Neural crest cell (in vitro differentiated cells): ENCODE results near the gene CUX1. TPM values are rescaled to one million over a fixed set of nuclear protein-coding genes. Genes with fewer than 3 reads are reported as not detected.
A peak's percentile ranks its signal among the peaks of the same experiment; 100 is the strongest.

Experiments used
- DNase-seq: peaks from one replicate; pipeline ENCODE4 v3.0.0; 2021; ENCODE audit warnings: low read depth, mixed read lengths, low spot score
- H3K27ac Mint-ChIP-seq: one replicate; pipeline ENCODE4 v1.8.0; 2021; ENCODE audit warnings: mild to moderate bottlenecking, mixed read lengths; ENCODE audit not compliant: unreplicated experiment
- H3K27me3 Mint-ChIP-seq: 2 replicates; pipeline ENCODE4 v1.8.0; 2021; ENCODE audit warnings: low read depth, mild to moderate bottlenecking, mixed read lengths
- H3K36me3 Mint-ChIP-seq: 2 replicates; pipeline ENCODE4 v1.8.0; 2021; ENCODE audit warnings: low read depth, mild to moderate bottlenecking, mixed read lengths
- H3K4me1 Mint-ChIP-seq: 2 replicates; pipeline ENCODE4 v1.8.0; 2021; ENCODE audit warnings: mixed read lengths
- H3K4me3 Mint-ChIP-seq: one replicate; pipeline ENCODE4 v1.8.0; 2021; ENCODE audit warnings: mild to moderate bottlenecking, mixed read lengths
- H3K9me3 Mint-ChIP-seq: 2 replicates; pipeline ENCODE4 v1.8.0; 2021; ENCODE audit warnings: mixed read lengths
- CTCF ChIP-seq: fragments of 200-600 bp; sonication (generic); conservative IDR thresholded peaks from 2 replicates; pipeline ENCODE4 v1.5.0; 2021; ENCODE audit warnings: antibody characterized with exemption, mild to moderate bottlenecking
- total RNA-seq: library from RNA; stranded (reverse); gene quantifications from 2 replicates; pipeline ENCODE4 v1.2.1, GENCODE V29; 2021

CUX1 gene
- total RNA-seq, 1 donor from 2014 or later, result 60.0 TPM

DNA sequence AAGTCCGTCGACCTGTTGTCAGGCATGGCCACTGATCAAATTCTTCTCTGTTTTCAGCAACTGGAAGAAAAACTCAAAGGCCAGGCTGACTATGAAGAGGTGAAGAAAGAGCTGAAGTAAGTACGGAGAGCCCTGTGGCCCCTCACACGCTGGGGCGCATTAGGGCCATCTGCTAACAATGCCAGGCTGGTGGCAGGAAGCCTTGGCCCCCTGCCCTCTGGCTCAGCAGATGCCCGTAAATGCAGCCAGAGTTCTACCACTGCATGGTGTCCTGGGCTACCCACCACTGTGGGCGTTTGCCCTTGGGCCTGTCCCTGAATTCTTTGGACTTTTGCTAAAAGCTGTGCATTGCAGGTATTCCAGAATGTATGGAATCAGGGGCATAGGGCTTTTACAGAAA is 372.3 kb downstream of the CUX1 start:
- Mint-ChIP-seq H3K27me3 (no peaks in the 10 kb centered on the region), H3K27ac (peak overlapping the region; percentile 67), H3K36me3 (peaks cover 5% of the 10 kb centered on the region), H3K4me3 (no peak overlapping the region), H3K4me1 (peaks cover 7% of the 10 kb centered on the region), H3K9me3 (no peaks in the 10 kb centered on the region)
- TF ChIP-seq CTCF, result no peak
- no peak for DNase-seq

GRCh38 chr7:102190776-102191350 is 373.4 kb downstream of the CUX1 start:
- no peak for DNase-seq
- H3K27ac Mint-ChIP-seq, result no peak overlapping the region
- peaks cover 7% of the 10 kb centered on the region for H3K4me1 Mint-ChIP-seq
- TF ChIP-seq CTCF, result no peak
- no peak overlapping the region for H3K4me3 Mint-ChIP-seq
- H3K27me3 Mint-ChIP-seq, result no peaks in the 10 kb centered on the region
- no peaks in the 10 kb centered on the region for H3K9me3 Mint-ChIP-seq
- H3K36me3 Mint-ChIP-seq, result peaks cover 5% of the 10 kb centered on the region

DNA sequence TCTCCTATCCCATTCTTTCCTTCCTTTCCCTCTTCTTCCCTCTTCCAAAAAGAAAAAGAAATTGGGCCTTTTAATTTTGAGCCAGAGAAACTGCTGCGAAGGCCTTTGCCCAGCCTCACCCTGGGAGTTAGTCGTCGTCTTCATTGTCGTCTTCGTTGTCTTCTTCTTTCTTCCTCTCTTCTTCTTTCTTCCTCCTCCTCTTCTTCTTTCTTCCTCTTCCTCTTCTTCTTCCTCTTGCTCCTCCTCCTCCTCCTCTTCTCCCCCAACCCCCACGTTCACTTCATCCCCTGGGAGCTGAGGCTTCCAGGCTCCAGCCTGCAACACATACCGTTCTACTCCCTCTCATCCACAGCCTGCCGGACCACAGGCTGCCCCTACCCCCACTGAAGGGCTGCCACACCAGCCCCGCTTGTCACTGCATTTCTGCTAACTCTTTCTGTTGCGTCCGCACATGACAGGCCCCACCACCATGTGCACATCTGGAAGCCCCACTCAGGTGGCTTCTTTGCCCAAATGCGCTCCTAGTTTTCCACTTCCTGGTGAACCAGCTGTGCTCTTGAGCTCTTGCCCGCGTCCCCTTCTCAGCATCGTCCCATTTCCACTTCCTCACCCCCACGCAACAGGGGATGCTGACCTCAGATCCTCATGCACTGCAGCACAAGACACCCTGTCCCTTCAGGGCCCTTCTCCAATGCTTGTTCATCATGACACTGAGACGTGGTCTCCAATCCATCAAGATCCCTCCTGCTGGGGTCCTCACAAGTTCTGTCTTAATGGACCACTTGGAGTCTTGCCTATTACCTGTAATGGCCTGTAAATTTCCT is 374.3 kb downstream of the CUX1 start:
- no peaks in the 10 kb centered on the region for H3K27me3 Mint-ChIP-seq
- H3K27ac Mint-ChIP-seq, result peak overlapping the region; percentile 73
- TF ChIP-seq CTCF, result no peak
- peaks cover 6% of the 10 kb centered on the region for H3K36me3 Mint-ChIP-seq
- peaks cover 7% of the 10 kb centered on the region for H3K4me1 Mint-ChIP-seq
- DNase-seq, result no peak
- H3K4me3 Mint-ChIP-seq, result no peak overlapping the region
- no peaks in the 10 kb centered on the region for H3K9me3 Mint-ChIP-seq

- no peak for DNase-seq
- Mint-ChIP-seq H3K27me3 (no peaks in the 10 kb centered on the region), H3K36me3 (peaks cover 10% of the 10 kb centered on the region), H3K4me3 (no peak overlapping the region), H3K4me1 (peaks cover 7% of the 10 kb centered on the region), H3K9me3 (no peaks in the 10 kb centered on the region), H3K27ac (no peak overlapping the region)
- TF ChIP-seq CTCF, result no peak
These were observed 375.4 kb downstream of the CUX1 start for GRCh38 chr7:102192790-102193189.

DNA sequence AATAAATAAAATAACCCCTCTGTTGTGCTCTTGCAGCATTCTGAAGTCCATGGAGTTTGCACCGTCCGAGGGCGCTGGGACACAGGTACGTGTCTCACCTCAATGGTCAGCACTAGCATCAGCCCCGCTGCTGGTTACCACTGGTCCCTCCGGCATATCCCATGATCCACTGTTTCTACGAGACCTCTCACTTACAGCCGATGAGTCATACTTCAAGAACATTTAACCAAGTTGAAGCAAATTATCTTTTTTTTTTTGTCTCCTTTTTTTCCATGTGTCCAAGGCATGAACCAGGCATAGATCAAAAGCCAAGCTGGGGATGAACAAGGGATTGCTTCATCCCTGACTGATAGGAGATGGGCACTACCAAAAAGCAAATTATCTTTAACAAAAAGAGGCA is 376.4 kb downstream of the CUX1 start:
- no peak for DNase-seq
- H3K9me3 Mint-ChIP-seq, result no peaks in the 10 kb centered on the region
- H3K4me3 Mint-ChIP-seq, result no peak overlapping the region
- TF ChIP-seq CTCF, result no peak
- peaks cover 10% of the 10 kb centered on the region for H3K36me3 Mint-ChIP-seq
- H3K27ac Mint-ChIP-seq, result no peak overlapping the region
- H3K27me3 Mint-ChIP-seq, result no peaks in the 10 kb centered on the region
- H3K4me1 Mint-ChIP-seq, result peaks cover 11% of the 10 kb centered on the region
